Breast epithelium (tissue), 4 donors: ENCODE measurements around the gene CHST15. TPM values are rescaled to one million over a fixed set of nuclear protein-coding genes. Genes with fewer than 3 reads are reported as not detected.

Experiments
- DNase-seq, 2 donors: peaks; one replicate each; pipeline ENCODE4 v3.0.0-alpha.2; 2019; ENCODE audit warnings: low spot score in 2 of 2
- H3K27ac ChIP-seq, 2 donors: fragments of 200-600 bp; sonication (generic) in 1 of 2; one replicate each; pipeline ENCODE4 v1.5.1; 2016 to 2019; ENCODE audit warnings: mild to moderate bottlenecking in 1 of 2
- H3K27me3 ChIP-seq, 2 donors: fragments of 200-600 bp; sonication (generic) in 1 of 2; one replicate each; pipeline versions ENCODE4 v1.5.1 to v1.6.0; 2017 to 2019; ENCODE audit warnings: control low read depth in 1 of 2, mild to moderate bottlenecking in 1 of 2
- H3K36me3 ChIP-seq: fragments of 200-600 bp; one replicate; pipeline ENCODE4 v1.5.1; 2019
- H3K4me1 ChIP-seq, 2 donors: fragments of 200-600 bp; sonication (generic); one replicate each; pipeline ENCODE4 v1.5.1; 2016 to 2019; ENCODE audit warnings: control low read depth in 1 of 2
- H3K4me3 ChIP-seq, 3 donors: fragments of 200-600 bp; sonication (generic); 1 replicate in 2 of 3; 2 replicates in 1 of 3; pipeline ENCODE4 v1.5.1; 2016 to 2019; ENCODE audit warnings: mild to moderate bottlenecking in 3 of 3, moderate library complexity in 2 of 3
- H3K9me3 ChIP-seq, 2 donors: fragments of 200-600 bp; sonication (generic) in 1 of 2; one replicate each; pipeline ENCODE4 v1.5.1; 2016 to 2019; ENCODE audit warnings: control low read depth in 1 of 2
- CTCF ChIP-seq, 3 donors: fragments of 450-650 bp; IDR thresholded peaks; one replicate each; pipeline ENCODE4 v1.5.1; 2016 to 2017; ENCODE audit warnings: antibody characterized with exemption in 3 of 3, mild to moderate bottlenecking in 3 of 3, moderate library complexity in 3 of 3
- POLR2A ChIP-seq: fragments of 450-650 bp; IDR thresholded peaks from one replicate; pipeline ENCODE4 v1.6.1; 2016; ENCODE audit warnings: antibody characterized with exemption, mild to moderate bottlenecking, moderate library complexity
- POLR2AphosphoS5 ChIP-seq, 3 donors: sonication (generic); formaldehyde crosslinking; IDR thresholded peaks; one replicate each; pipeline ENCODE4 v1.6.1; 2017; ENCODE audit warnings: antibody characterized with exemption in 3 of 3
- intact Hi-C: fragments of 100-400 bp; cut with DNase I; formaldehyde crosslinking; loops from one replicate; pipeline ENCODE4 v1.15.1; 2023; ENCODE audit warnings: low total_unique reads
- total RNA-seq, 3 donors: library from RNA; depleted of rRNA; stranded (reverse); fragments of >200 nt; gene quantifications; one replicate each; pipeline ENCODE4 v1.1.0, GENCODE V29; 2016

The CHST15 gene
- total RNA-seq, 3 donors from 2014 or later, result 19.0 to 57.8 (median 56.4) TPM

GRCh38 chr10:124048371-124049290, 44.8 kb downstream of the CHST15 start:
- Histone ChIP-seq H3K4me3 (no peak overlapping the region), H3K27ac (peak overlapping the region in 1 of 2 donors; percentile 52), H3K36me3 (no peaks in the 10 kb centered on the region), H3K4me1 (no peaks in the 10 kb centered on the region), H3K27me3 (no peaks in the 10 kb centered on the region), H3K9me3 (no peaks in the 10 kb centered on the region)
- no peak for DNase-seq
- TF ChIP-seq CTCF (IDR thresholded peaks at IDR 0.05), result no peak
- no peak for TF ChIP-seq POLR2A
- TF ChIP-seq POLR2AphosphoS5 (IDR thresholded peaks at IDR 0.05), result no peak
- intact Hi-C loops, result no loop called here

GRCh38 chr10:124047427-124048152, 45.8 kb downstream of the CHST15 start:
- Histone ChIP-seq H3K36me3 (no peaks in the 10 kb centered on the region), H3K27ac (peak overlapping the region in 1 of 2 donors; percentile 52), H3K27me3 (no peaks in the 10 kb centered on the region), H3K4me3 (no peak overlapping the region), H3K9me3 (no peaks in the 10 kb centered on the region), H3K4me1 (no peaks in the 10 kb centered on the region)
- TF ChIP-seq POLR2A (no peak), CTCF (IDR thresholded peaks at IDR 0.05) (no peak), POLR2AphosphoS5 (IDR thresholded peaks at IDR 0.05) (no peak)
- intact Hi-C loops, result no loop called here
- no peak for DNase-seq

GRCh38 chr10:124045801-124046355, 47.5 kb downstream of the CHST15 start:
- Histone ChIP-seq H3K4me1 (no peaks in the 10 kb centered on the region), H3K27ac (no peak overlapping the region), H3K36me3 (no peaks in the 10 kb centered on the region), H3K9me3 (no peaks in the 10 kb centered on the region), H3K27me3 (no peaks in the 10 kb centered on the region), H3K4me3 (no peak overlapping the region)
- intact Hi-C loops, result no loop called here
- no peak for TF ChIP-seq POLR2AphosphoS5 (IDR thresholded peaks at IDR 0.05)
- DNase-seq, result no peak

- Histone ChIP-seq H3K27me3 (no peaks in the 10 kb centered on the region), H3K27ac (no peak overlapping the region), H3K4me1 (no peaks in the 10 kb centered on the region), H3K9me3 (no peaks in the 10 kb centered on the region), H3K36me3 (no peaks in the 10 kb centered on the region), H3K4me3 (no peak overlapping the region)
- no peak for TF ChIP-seq POLR2A
- TF ChIP-seq POLR2AphosphoS5 (IDR thresholded peaks at IDR 0.05), result no peak
- no peak for TF ChIP-seq CTCF (IDR thresholded peaks at IDR 0.05)
- intact Hi-C loops, result no loop called here
- DNase-seq, result no peak
These were observed 48.1 kb downstream of the CHST15 start for GRCh38 chr10:124045276-124045675.

GRCh38 chr10:124044143-124044862, 49.1 kb downstream of the CHST15 start:
- intact Hi-C loops, result loop anchor here (5.0 kb wide), 1 partner anchor 1538 kb away; no protein-coding TSS in a partner anchor
- DNase-seq, result no peak

More at GRCh38 chr10:124044143-124044862, 49.1 kb downstream of the CHST15 start:
- Histone ChIP-seq H3K27me3 (no peaks in the 10 kb centered on the region), H3K4me1 (no peaks in the 10 kb centered on the region), H3K27ac (no peak overlapping the region), H3K9me3 (no peaks in the 10 kb centered on the region), H3K36me3 (no peaks in the 10 kb centered on the region), H3K4me3 (no peak overlapping the region)
- TF ChIP-seq POLR2A, result no peak
- no peak for TF ChIP-seq CTCF (IDR thresholded peaks at IDR 0.05)
- TF ChIP-seq POLR2AphosphoS5 (IDR thresholded peaks at IDR 0.05), result no peak
